ENCODE data around the gene HLA-DOB.

GRCh38 chr6:32830017-32830416, 13.2 kb upstream of the HLA-DOB start:
- TF ChIP-seq CTCF (IDR thresholded peaks at IDR 0.05; ENCODE audit: low read depth, low read length) (no peak), MYC (IDR thresholded peaks at IDR 0.05; ENCODE audit: low read depth, low read length) (no peak)
